ENCODE data around the gene GRHPR.

GRHPR gene

GRCh38 chr9:37486256-37486615 is 63.7 kb downstream of the GRHPR start:
- DNase-seq, result no peak
